H9 (cell line): ENCODE results near the gene KCNH1. TPM values are rescaled to one million over a fixed set of nuclear protein-coding genes. Genes with fewer than 3 reads are reported as not detected.

Source experiments
- DNase-seq: peaks from one replicate; pipeline ENCODE4 v3.0.0-alpha.2; 2017
- H2AFZ ChIP-seq: one replicate; pipeline ENCODE4 v1.6.1; 2013; ENCODE audit warnings: mild to moderate bottlenecking, low read length, control low read depth, moderate library complexity
- H2AK5ac ChIP-seq: 2 replicates; pipeline ENCODE4 v1.6.1; 2013; ENCODE audit warnings: low read length, control low read depth, mixed read lengths; ENCODE audit not compliant: insufficient read length
- H2BK120ac ChIP-seq: one replicate; pipeline ENCODE4 v1.6.1; 2013; ENCODE audit warnings: low read depth, mild to moderate bottlenecking, low read length, control low read depth, inconsistent platforms; ENCODE audit not compliant: poor library complexity, severe bottlenecking
- H2BK12ac ChIP-seq: 2 replicates; pipeline ENCODE4 v1.6.1; 2013; ENCODE audit warnings: low read length, control low read depth, mixed read lengths, low read depth; ENCODE audit not compliant: insufficient read length
- H2BK15ac ChIP-seq: 2 replicates; pipeline ENCODE4 v1.6.1; 2013; ENCODE audit warnings: low read depth, low read length, control low read depth
- H2BK20ac ChIP-seq: one replicate; pipeline ENCODE4 v1.6.1; 2013; ENCODE audit warnings: low read depth, mild to moderate bottlenecking, low read length, control low read depth, inconsistent platforms; ENCODE audit not compliant: poor library complexity, severe bottlenecking
- H2BK5ac ChIP-seq: 2 replicates; pipeline ENCODE4 v1.6.1; 2013; ENCODE audit warnings: low read length, control low read depth, mixed read lengths; ENCODE audit not compliant: insufficient read length
- H3K14ac ChIP-seq: 2 replicates; pipeline ENCODE4 v1.6.1; 2013; ENCODE audit warnings: low read length, control low read depth; ENCODE audit not compliant: insufficient read depth
- H3K18ac ChIP-seq: 2 replicates; pipeline ENCODE4 v1.6.1; 2013; ENCODE audit warnings: low read depth, mild to moderate bottlenecking, mixed read lengths, low read length, control low read depth; ENCODE audit not compliant: insufficient read length
- H3K23ac ChIP-seq: 2 replicates; pipeline ENCODE4 v1.6.1; 2013; ENCODE audit warnings: low read length, control low read depth, mixed read lengths, low read depth; ENCODE audit not compliant: insufficient read length
- H3K23me2 ChIP-seq: 2 replicates; pipeline ENCODE4 v1.6.1; 2013; ENCODE audit warnings: low read depth, mild to moderate bottlenecking, mixed read lengths, low read length, control low read depth; ENCODE audit not compliant: insufficient read length, poor library complexity, severe bottlenecking
- H3K27ac ChIP-seq: 2 replicates; pipeline ENCODE4 v1.5.1; 2013; ENCODE audit warnings: low read length, control low read depth, mixed read lengths, low read depth; ENCODE audit not compliant: insufficient read length
- H3K27me3 ChIP-seq: 2 replicates; pipeline ENCODE4 v1.6.1; 2013; ENCODE audit warnings: low read length, control low read depth, inconsistent platforms; ENCODE audit not compliant: insufficient read depth
- H3K4ac ChIP-seq: 2 replicates; pipeline ENCODE4 v1.6.1; 2013; ENCODE audit warnings: low read depth, mild to moderate bottlenecking, control low read depth, inconsistent platforms, low read length, moderate library complexity
- H3K4me1 ChIP-seq: 2 replicates; pipeline ENCODE4 v1.6.1; 2013; ENCODE audit warnings: low read length, control low read depth, inconsistent platforms; ENCODE audit not compliant: insufficient read depth
- H3K4me2 ChIP-seq: 2 replicates; pipeline ENCODE4 v1.6.1; 2013; ENCODE audit warnings: low read length, control low read depth, mixed read lengths; ENCODE audit not compliant: insufficient read length, insufficient read depth
- H3K56ac ChIP-seq: 2 replicates; pipeline ENCODE4 v1.6.1; 2013; ENCODE audit warnings: low read depth, mild to moderate bottlenecking, mixed read lengths, low read length, control low read depth; ENCODE audit not compliant: insufficient read length
- H3K79me1 ChIP-seq: 2 replicates; pipeline ENCODE4 v1.6.1; 2013; ENCODE audit warnings: low read depth, mild to moderate bottlenecking, moderate library complexity, low read length, control low read depth, inconsistent platforms; ENCODE audit not compliant: insufficient read depth, poor library complexity, severe bottlenecking
- H3K79me2 ChIP-seq: 2 replicates; pipeline ENCODE4 v1.6.1; 2013; ENCODE audit warnings: low read length, control low read depth, inconsistent platforms; ENCODE audit not compliant: insufficient read depth
- H3K9ac ChIP-seq: 2 replicates; pipeline ENCODE4 v1.6.1; 2013; ENCODE audit warnings: low read length, control low read depth, mixed read lengths; ENCODE audit not compliant: insufficient read length; ENCODE audit errors: extremely low read depth
- H3K9me3 ChIP-seq: one replicate; pipeline ENCODE4 v1.6.1; 2013; ENCODE audit warnings: low read depth, low read length, inconsistent platforms; ENCODE audit not compliant: control insufficient read depth
- H3T11ph ChIP-seq: one replicate; pipeline ENCODE4 v1.6.1; 2013; ENCODE audit warnings: mild to moderate bottlenecking, low read length, control low read depth, inconsistent platforms
- H4K20me1 ChIP-seq: one replicate; pipeline ENCODE4 v1.6.1; 2013; ENCODE audit not compliant: control insufficient read depth, insufficient read length, insufficient read depth
- H4K5ac ChIP-seq: 2 replicates; pipeline ENCODE4 v1.6.1; 2013; ENCODE audit warnings: low read depth, mild to moderate bottlenecking, mixed read lengths, low read length, control low read depth; ENCODE audit not compliant: insufficient read length
- H4K8ac ChIP-seq: replicated peaks from 2 replicates; pipeline ENCODE4 v1.6.1; 2013; ENCODE audit warnings: low read length, control low read depth, mixed read lengths, low read depth; ENCODE audit not compliant: insufficient read length
- H4K91ac ChIP-seq: 2 replicates; pipeline ENCODE4 v1.6.1; 2013; ENCODE audit warnings: low read depth, mild to moderate bottlenecking, moderate library complexity, mixed read lengths, low read length, control low read depth; ENCODE audit not compliant: insufficient read length
- H3K27ac Mint-ChIP-seq, 3 experiments: 2 replicates in 2 of 3; 3 replicates in 1 of 3; pipeline ENCODE4 v1.8.0; 2020 to 2021; ENCODE audit warnings: mixed read lengths in 3 of 3, mild to moderate bottlenecking in 1 of 3, moderate library complexity in 1 of 3
- H3K27me3 Mint-ChIP-seq: 2 replicates; pipeline ENCODE4 v1.8.0; 2021; ENCODE audit warnings: low read depth, mild to moderate bottlenecking, moderate library complexity, mixed read lengths
- H3K36me3 Mint-ChIP-seq, 3 experiments: 2 replicates in 2 of 3; 3 replicates in 1 of 3; pipeline ENCODE4 v1.8.0; 2020 to 2021; ENCODE audit warnings: low read depth in 3 of 3, mixed read lengths in 3 of 3; ENCODE audit not compliant: insufficient read depth in 1 of 3
- H3K4me1 Mint-ChIP-seq, 2 experiments: 2 replicates each; pipeline ENCODE4 v1.8.0; 2020; ENCODE audit warnings: mixed read lengths in 2 of 2
- H3K4me3 Mint-ChIP-seq, 2 experiments: 2 replicates in 1 of 2; 3 replicates in 1 of 2; pipeline ENCODE4 v1.8.0; 2020 to 2021; ENCODE audit warnings: mild to moderate bottlenecking in 2 of 2, mixed read lengths in 2 of 2, moderate library complexity in 1 of 2
- H3K9me3 Mint-ChIP-seq, 2 experiments: 2 replicates in 1 of 2; 3 replicates in 1 of 2; pipeline ENCODE4 v1.8.0; 2020; ENCODE audit warnings: mild to moderate bottlenecking in 2 of 2, mixed read lengths in 2 of 2, moderate library complexity in 1 of 2
- CTCF ChIP-seq: fragments of 200-600 bp; sonication (generic); conservative IDR thresholded peaks from 3 replicates; pipeline ENCODE4 v1.8.0; 2021; ENCODE audit warnings: antibody characterized with exemption, mild to moderate bottlenecking
- WGBS: extraction: QIAGEN DNeasy Blood & Tissue Kit; methylation state at CpG from one replicate; pipeline ENCODE4 v1.1.7; 2013; ENCODE audit warnings: missing lambda C conversion rate, low lambda C conversion rate, mixed read lengths; ENCODE audit not compliant: insufficient read length; ENCODE audit errors: extremely low coverage; 5-methylcytosine and 5-hydroxymethylcytosine counted together
- total RNA-seq: library from RNA; stranded (reverse); gene quantifications from 2 replicates; pipeline ENCODE4 v1.2.1, GENCODE V29; 2021

KCNH1 gene
- total RNA-seq, 1 experiment from 2014 or later: 0.11 TPM

GRCh38 chr1:211099393-211099792 lies 34.6 kb downstream of the KCNH1 start:
- Mint-ChIP-seq H3K27me3 (no peaks in the 10 kb centered on the region), H3K9me3 (peaks cover 0 to under 1% of the 10 kb centered on the region in 2 experiments; a peak in 1 of 5 replicates), H3K27ac (no peak overlapping the region), H3K4me3 (no peak overlapping the region), H3K4me1 (peaks cover 0 to 5% of the 10 kb centered on the region in 2 experiments; a peak in 2 of 4 replicates), H3K36me3 (peaks cover 0 to under 1% (median under 1%) of the 10 kb centered on the region in 3 experiments; a peak in 3 of 7 replicates)
- Histone ChIP-seq H4K8ac (no peak overlapping the region), H3K4me2 (no peak overlapping the region), H2AFZ (no peak overlapping the region), H2BK5ac (no peak overlapping the region), H2BK20ac (no peak overlapping the region), H3K79me2 (no peaks in the 10 kb centered on the region), H3T11ph (no peak overlapping the region), H2BK120ac (no peak overlapping the region), H3K23ac (no peak overlapping the region), H2BK15ac (no peak overlapping the region), H3K9ac (no peak overlapping the region), H3K14ac (no peak overlapping the region), H3K18ac (no peak overlapping the region), H3K79me1 (no peaks in the 10 kb centered on the region), H3K27me3 (no peaks in the 10 kb centered on the region), H3K9me3 (no peaks in the 10 kb centered on the region), H2BK12ac (no peak overlapping the region), H4K91ac (no peak overlapping the region), H3K56ac (no peak overlapping the region), H4K20me1 (no peaks in the 10 kb centered on the region), H4K5ac (no peak overlapping the region), H3K4ac (no peak overlapping the region), H3K23me2 (no peaks in the 10 kb centered on the region), H3K4me1 (no peaks in the 10 kb centered on the region), H3K27ac (no peak overlapping the region), H2AK5ac (no peak overlapping the region)
- TF ChIP-seq CTCF: no peak
- DNase-seq: no peak
- WGBS: no CpG with 5 or more reads among the region's 5 CpGs
